Stimulated activated naive CD8-positive, alpha-beta T cell treated with anti-CD3 and anti-CD28 coated beads, Interleukin-15, Interleukin-2, amounts not matched to agents 100 ng/mL and 50 ng/mL, for 24 hours (primary cell): ENCODE data around the gene STMND1.

Source experiments
- H3K27ac Mint-ChIP-seq: one replicate; pipeline ENCODE4 v1.8.0; 2021; ENCODE audit warnings: mild to moderate bottlenecking, mixed read lengths
- H3K27me3 Mint-ChIP-seq: one replicate; pipeline ENCODE4 v1.8.0; 2021; ENCODE audit warnings: mixed read lengths
- H3K36me3 Mint-ChIP-seq: one replicate; pipeline ENCODE4 v1.8.0; 2021; ENCODE audit warnings: low read depth, mixed read lengths
- H3K4me1 Mint-ChIP-seq: one replicate; pipeline ENCODE4 v1.8.0; 2021; ENCODE audit warnings: low read depth, mixed read lengths
- H3K4me3 Mint-ChIP-seq: one replicate; pipeline ENCODE4 v1.8.0; 2021; ENCODE audit warnings: mild to moderate bottlenecking, mixed read lengths
- H3K9me3 Mint-ChIP-seq: one replicate; pipeline ENCODE4 v1.8.0; 2021; ENCODE audit warnings: mixed read lengths

The STMND1 gene

GRCh38 chr6:17116117-17116440 is 14.2 kb downstream of the STMND1 start:
- Mint-ChIP-seq H3K4me3 (no peak overlapping the region), H3K27me3 (peaks cover 14% of the 10 kb centered on the region), H3K4me1 (no peaks in the 10 kb centered on the region), H3K27ac (no peak overlapping the region), H3K36me3 (no peaks in the 10 kb centered on the region), H3K9me3 (no peaks in the 10 kb centered on the region)

GRCh38 chr6:17120019-17120418 is 18.2 kb downstream of the STMND1 start:
- Mint-ChIP-seq H3K27me3 (peaks cover 22% of the 10 kb centered on the region), H3K36me3 (no peaks in the 10 kb centered on the region), H3K9me3 (no peaks in the 10 kb centered on the region), H3K4me1 (no peaks in the 10 kb centered on the region), H3K4me3 (no peak overlapping the region), H3K27ac (no peak overlapping the region)

- Mint-ChIP-seq H3K27me3 (peaks cover 16% of the 10 kb centered on the region), H3K9me3 (no peaks in the 10 kb centered on the region), H3K4me1 (no peaks in the 10 kb centered on the region), H3K36me3 (no peaks in the 10 kb centered on the region), H3K27ac (no peak overlapping the region), H3K4me3 (no peak overlapping the region)
Measured at GRCh38 chr6:17125407-17125806, 23.6 kb downstream of the STMND1 start.

GRCh38 chr6:17130786-17131185 is 28.9 kb downstream of the STMND1 start:
- no peaks in the 10 kb centered on the region for H3K4me1 Mint-ChIP-seq
- no peaks in the 10 kb centered on the region for H3K36me3 Mint-ChIP-seq
- peaks cover 18% of the 10 kb centered on the region for H3K9me3 Mint-ChIP-seq
- H3K27ac Mint-ChIP-seq = no peak overlapping the region
- no peak overlapping the region for H3K4me3 Mint-ChIP-seq
- peaks cover 24% of the 10 kb centered on the region for H3K27me3 Mint-ChIP-seq

- H3K9me3 Mint-ChIP-seq = peaks cover 26% of the 10 kb centered on the region
- no peaks in the 10 kb centered on the region for H3K36me3 Mint-ChIP-seq
- H3K4me1 Mint-ChIP-seq = no peaks in the 10 kb centered on the region
- no peak overlapping the region for H3K4me3 Mint-ChIP-seq
- H3K27me3 Mint-ChIP-seq = peaks cover 22% of the 10 kb centered on the region
- no peak overlapping the region for H3K27ac Mint-ChIP-seq
Measured at GRCh38 chr6:17132967-17133366, 31.1 kb downstream of the STMND1 start.

GRCh38 chr6:17138033-17138432 is 36.2 kb downstream of the STMND1 start:
- no peaks in the 10 kb centered on the region for H3K4me1 Mint-ChIP-seq
- no peak overlapping the region for H3K27ac Mint-ChIP-seq
- no peak overlapping the region for H3K4me3 Mint-ChIP-seq
- peaks cover 35% of the 10 kb centered on the region for H3K9me3 Mint-ChIP-seq
- peaks cover 18% of the 10 kb centered on the region for H3K27me3 Mint-ChIP-seq
- H3K36me3 Mint-ChIP-seq = peaks cover 4% of the 10 kb centered on the region

- peaks cover 29% of the 10 kb centered on the region for H3K9me3 Mint-ChIP-seq
- H3K36me3 Mint-ChIP-seq = peaks cover 4% of the 10 kb centered on the region
- H3K27me3 Mint-ChIP-seq = no peaks in the 10 kb centered on the region
- H3K4me1 Mint-ChIP-seq = no peaks in the 10 kb centered on the region
- no peak overlapping the region for H3K27ac Mint-ChIP-seq
- no peak overlapping the region for H3K4me3 Mint-ChIP-seq
Measured at GRCh38 chr6:17144016-17144415, 42.2 kb downstream of the STMND1 start.

GRCh38 chr6:17149571-17149970 is 47.7 kb downstream of the STMND1 start:
- Mint-ChIP-seq H3K36me3 (no peaks in the 10 kb centered on the region), H3K9me3 (peaks cover 10% of the 10 kb centered on the region), H3K4me3 (no peak overlapping the region), H3K4me1 (no peaks in the 10 kb centered on the region), H3K27ac (no peak overlapping the region), H3K27me3 (peaks cover 16% of the 10 kb centered on the region)

GRCh38 chr6:17150096-17150495 is 48.2 kb downstream of the STMND1 start:
- Mint-ChIP-seq H3K9me3 (peaks cover 6% of the 10 kb centered on the region), H3K4me3 (no peak overlapping the region)

GRCh38 chr6:17151888-17152287 is 50.0 kb downstream of the STMND1 start:
- Mint-ChIP-seq H3K27me3 (peaks cover 16% of the 10 kb centered on the region), H3K4me3 (no peak overlapping the region), H3K9me3 (peaks cover 6% of the 10 kb centered on the region), H3K27ac (no peak overlapping the region), H3K36me3 (no peaks in the 10 kb centered on the region), H3K4me1 (no peaks in the 10 kb centered on the region)

More at GRCh38 chr6:17150096-17150495, 48.2 kb downstream of the STMND1 start:
- H3K27ac Mint-ChIP-seq = no peak overlapping the region
- peaks cover 16% of the 10 kb centered on the region for H3K27me3 Mint-ChIP-seq
- no peaks in the 10 kb centered on the region for H3K4me1 Mint-ChIP-seq
- no peaks in the 10 kb centered on the region for H3K36me3 Mint-ChIP-seq

- H3K9me3 Mint-ChIP-seq = peaks cover 6% of the 10 kb centered on the region
- H3K4me1 Mint-ChIP-seq = no peaks in the 10 kb centered on the region
- H3K27me3 Mint-ChIP-seq = peaks cover 16% of the 10 kb centered on the region
- no peak overlapping the region for H3K4me3 Mint-ChIP-seq
- no peak overlapping the region for H3K27ac Mint-ChIP-seq
- no peaks in the 10 kb centered on the region for H3K36me3 Mint-ChIP-seq
Measured at GRCh38 chr6:17152703-17153102, 50.9 kb downstream of the STMND1 start.

GRCh38 chr6:17156112-17156921 is 54.5 kb downstream of the STMND1 start:
- no peak overlapping the region for H3K27ac Mint-ChIP-seq
- no peaks in the 10 kb centered on the region for H3K36me3 Mint-ChIP-seq
- no peak overlapping the region for H3K4me3 Mint-ChIP-seq

GRCh38 chr6:17156966-17157365 is 55.1 kb downstream of the STMND1 start:
- no peak overlapping the region for H3K27ac Mint-ChIP-seq

More at GRCh38 chr6:17156112-17156921, 54.5 kb downstream of the STMND1 start:
- H3K27me3 Mint-ChIP-seq = peaks cover 32% of the 10 kb centered on the region
- peaks cover 6% of the 10 kb centered on the region for H3K9me3 Mint-ChIP-seq
- H3K4me1 Mint-ChIP-seq = no peaks in the 10 kb centered on the region

GRCh38 chr6:17157617-17158016 is 55.8 kb downstream of the STMND1 start:
- H3K4me1 Mint-ChIP-seq = no peaks in the 10 kb centered on the region

More at GRCh38 chr6:17156966-17157365, 55.1 kb downstream of the STMND1 start:
- H3K4me1 Mint-ChIP-seq = no peaks in the 10 kb centered on the region
- H3K36me3 Mint-ChIP-seq = no peaks in the 10 kb centered on the region
- H3K27me3 Mint-ChIP-seq = peaks cover 34% of the 10 kb centered on the region
- no peak overlapping the region for H3K4me3 Mint-ChIP-seq
- H3K9me3 Mint-ChIP-seq = peaks cover 6% of the 10 kb centered on the region

GRCh38 chr6:17159240-17159639 is 57.4 kb downstream of the STMND1 start:
- no peak overlapping the region for H3K4me3 Mint-ChIP-seq
- H3K27me3 Mint-ChIP-seq = peaks cover 28% of the 10 kb centered on the region
- no peak overlapping the region for H3K27ac Mint-ChIP-seq
- H3K9me3 Mint-ChIP-seq = no peaks in the 10 kb centered on the region
- H3K36me3 Mint-ChIP-seq = no peaks in the 10 kb centered on the region
- no peaks in the 10 kb centered on the region for H3K4me1 Mint-ChIP-seq

More at GRCh38 chr6:17157617-17158016, 55.8 kb downstream of the STMND1 start:
- Mint-ChIP-seq H3K36me3 (no peaks in the 10 kb centered on the region), H3K27me3 (peaks cover 30% of the 10 kb centered on the region), H3K9me3 (peaks cover 1% of the 10 kb centered on the region), H3K27ac (no peak overlapping the region), H3K4me3 (no peak overlapping the region)

- Mint-ChIP-seq H3K4me1 (no peaks in the 10 kb centered on the region), H3K27ac (no peak overlapping the region), H3K27me3 (peaks cover 28% of the 10 kb centered on the region), H3K36me3 (no peaks in the 10 kb centered on the region), H3K9me3 (no peaks in the 10 kb centered on the region), H3K4me3 (no peak overlapping the region)
Measured at GRCh38 chr6:17161076-17161475, 59.2 kb downstream of the STMND1 start.
